NCI-H524 treated with DMSO at 0.1 percent for 48 hours (cell line): ENCODE measurements around the gene CXCL3.

Experiments used
- DNase-seq: peaks from one replicate; lab custom pipeline; 2025; lab: John Stamatoyannopoulos, UW

Gene CXCL3

GRCh38 chr4:74014332-74014731, 24.2 kb downstream of the CXCL3 start:
- no peak for DNase-seq

GRCh38 chr4:74013264-74013663, 25.2 kb downstream of the CXCL3 start:
- DNase-seq, result no peak

DNA sequence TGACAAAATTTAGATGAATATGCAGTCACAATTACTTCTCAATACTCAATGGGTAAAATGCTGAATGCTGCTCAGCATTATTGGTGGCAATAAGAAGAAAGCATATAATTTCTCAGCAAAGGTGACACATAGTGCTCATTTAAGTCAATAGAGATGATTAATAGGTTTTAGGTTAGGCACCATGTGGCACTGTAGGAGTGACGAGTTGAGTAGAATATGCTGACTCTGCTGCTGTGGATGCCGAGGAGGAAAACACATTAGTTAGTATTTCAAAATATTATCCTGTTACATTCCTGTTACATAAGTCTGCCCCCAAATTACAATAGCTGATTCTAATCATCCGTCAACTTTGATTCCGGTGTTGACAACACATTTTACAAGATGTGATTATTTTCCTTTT, 26.4 kb downstream of the CXCL3 start:
- DNase-seq, result no peak

DNA sequence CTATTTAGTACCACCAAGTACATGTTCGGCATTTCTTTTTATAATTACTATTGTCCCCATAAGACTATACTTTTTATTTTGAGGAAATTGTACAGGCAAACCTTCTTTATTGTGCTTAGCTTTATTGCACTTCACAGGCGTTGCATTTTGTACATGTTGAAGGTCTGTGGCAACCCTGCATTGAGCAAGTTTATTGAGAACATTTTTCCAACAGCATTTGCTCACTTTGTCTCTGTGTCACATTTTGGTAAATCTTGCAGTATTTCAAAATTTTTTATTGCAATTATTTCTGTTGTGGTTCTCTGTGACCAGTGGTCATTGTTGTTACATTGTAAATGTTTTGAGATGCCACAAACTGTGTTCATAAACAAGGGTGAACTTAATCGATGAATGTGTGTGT, 29.2 kb downstream of the CXCL3 start:
- no peak for DNase-seq

GRCh38 chr4:74006009-74006476, 32.4 kb downstream of the CXCL3 start:
- DNase-seq, result no peak

GRCh38 chr4:74005528-74005927, 33.0 kb downstream of the CXCL3 start:
- no peak for DNase-seq

DNA sequence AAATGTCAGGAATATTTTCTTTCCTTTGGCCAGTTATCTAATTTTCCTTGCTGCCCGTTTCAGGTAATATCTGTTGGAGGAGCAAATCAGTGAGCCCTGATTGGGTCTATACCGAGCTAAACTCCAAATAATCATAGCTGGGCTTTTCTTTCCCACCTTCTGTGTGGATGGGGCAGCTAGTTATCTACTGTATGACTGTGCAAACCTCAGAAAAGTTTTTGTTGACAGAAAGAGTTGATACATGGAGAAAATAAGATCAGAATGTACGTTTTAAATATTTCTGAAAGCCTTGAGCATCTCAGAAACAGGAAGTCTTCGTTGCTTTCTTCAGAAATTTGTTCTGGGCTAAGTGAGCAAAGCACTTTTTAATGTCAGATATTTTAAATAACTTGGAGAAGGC, 33.8 kb downstream of the CXCL3 start:
- DNase-seq, result no peak

- no peak for DNase-seq
These were observed 38.2 kb downstream of the CXCL3 start for GRCh38 chr4:74000301-74000700.

DNA sequence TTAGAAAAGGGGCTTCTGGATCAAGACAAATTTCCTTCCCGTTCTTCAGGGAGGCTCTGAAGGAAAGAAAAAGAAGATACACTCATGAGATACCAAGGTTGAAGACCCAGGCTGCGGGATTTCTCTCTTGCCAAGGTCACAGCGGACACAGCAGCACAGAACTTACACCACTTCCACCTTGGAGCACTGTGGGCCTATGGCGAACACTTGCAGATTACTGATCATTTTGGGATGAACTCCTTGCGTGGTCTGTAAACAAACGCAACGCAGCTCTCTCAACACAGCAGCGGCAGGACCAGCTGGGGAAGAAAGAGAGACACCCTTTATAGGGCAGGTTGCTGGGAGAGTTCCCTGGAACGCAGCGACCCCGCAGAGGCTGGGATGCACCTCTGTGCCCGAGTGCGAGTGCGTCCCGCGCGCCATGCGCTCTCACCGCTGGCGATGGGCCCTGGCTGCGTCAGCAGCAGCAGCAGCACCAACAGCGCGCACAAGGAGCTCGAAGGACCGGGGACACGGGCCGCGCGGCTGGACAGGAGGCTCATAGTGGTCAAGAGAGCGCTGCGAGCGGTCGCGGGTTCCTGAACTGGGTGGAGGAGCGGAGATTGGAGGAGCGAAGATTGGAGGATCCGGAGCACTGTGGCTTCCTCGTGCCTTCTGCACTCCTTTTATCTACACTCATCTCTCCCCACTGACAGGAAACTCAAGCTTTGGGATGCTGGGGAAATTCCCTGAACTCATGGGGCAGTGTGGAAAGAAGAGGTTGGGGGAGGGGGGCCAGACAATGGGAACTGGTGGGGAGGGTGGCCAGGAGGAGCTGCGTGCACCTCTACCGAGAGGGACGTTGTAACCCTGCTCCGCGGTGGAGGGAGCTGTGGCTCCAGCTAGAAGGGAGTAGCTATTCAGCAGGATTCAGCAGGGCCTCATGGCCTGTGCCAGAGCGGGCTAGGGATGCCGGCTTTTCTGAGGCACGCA, 40.2 kb downstream of the CXCL3 start, which contains the start of gene CXCL5:
Gene CXCL5 (minus strand): TSS at position 638 of the 972 bp plus-strand sequence. CDS start 96 bp downstream, at position 542.
- DNase-seq, result no peak

- no peak for DNase-seq
These were observed 46.4 kb downstream of the CXCL3 start for GRCh38 chr4:73992050-73992449.

DNA sequence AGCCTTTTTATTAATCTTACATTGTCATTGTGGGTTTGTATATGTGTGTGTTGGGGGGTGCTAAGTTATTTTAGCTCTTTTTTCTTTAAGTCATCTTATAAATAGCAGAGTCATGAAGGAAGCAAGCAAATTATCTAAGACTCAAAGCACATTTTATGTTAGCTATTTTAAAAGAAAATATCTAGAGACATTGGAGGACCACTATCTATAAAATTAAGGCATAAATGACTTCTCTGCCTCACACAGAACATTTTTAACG, 46.8 kb downstream of the CXCL3 start:
- DNase-seq, result no peak

DNA sequence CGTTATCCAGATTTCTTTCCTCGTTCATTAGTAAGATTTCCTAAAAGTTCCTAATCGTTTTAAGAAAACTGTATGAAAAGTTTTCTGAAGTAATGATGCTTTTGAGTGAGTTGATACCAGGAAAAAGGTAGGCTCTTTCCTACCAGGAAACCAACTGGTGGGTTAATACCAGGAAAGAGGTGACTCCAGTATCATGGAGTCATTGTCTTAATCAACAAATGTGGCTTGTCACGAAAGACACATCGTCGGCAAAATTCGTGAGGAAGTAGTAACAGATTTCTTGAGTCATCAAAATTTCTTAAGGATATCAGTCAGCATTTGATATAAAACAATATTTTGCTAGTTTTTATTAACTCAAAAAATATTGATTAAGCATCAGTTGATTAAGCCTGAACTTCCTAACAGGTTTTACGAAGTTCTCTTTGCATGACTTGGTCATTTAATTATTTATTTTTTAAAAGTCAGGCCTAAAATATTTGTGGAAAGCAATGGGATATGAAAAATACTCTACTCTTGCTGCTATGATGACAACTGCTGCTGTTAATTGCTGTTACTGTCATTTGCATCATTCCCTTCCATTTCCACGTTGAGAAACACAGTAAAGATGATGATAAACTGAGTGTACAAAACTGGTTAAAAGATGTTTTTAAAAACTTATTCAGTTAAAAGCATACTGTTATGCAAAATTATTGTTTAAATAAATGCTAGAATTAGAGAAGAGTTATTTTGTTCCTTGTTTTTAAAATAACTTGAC, 47.3 kb downstream of the CXCL3 start:
- no peak for DNase-seq

- DNase-seq, result no peak
These were observed 48.6 kb downstream of the CXCL3 start for GRCh38 chr4:73989928-73990327.

DNA sequence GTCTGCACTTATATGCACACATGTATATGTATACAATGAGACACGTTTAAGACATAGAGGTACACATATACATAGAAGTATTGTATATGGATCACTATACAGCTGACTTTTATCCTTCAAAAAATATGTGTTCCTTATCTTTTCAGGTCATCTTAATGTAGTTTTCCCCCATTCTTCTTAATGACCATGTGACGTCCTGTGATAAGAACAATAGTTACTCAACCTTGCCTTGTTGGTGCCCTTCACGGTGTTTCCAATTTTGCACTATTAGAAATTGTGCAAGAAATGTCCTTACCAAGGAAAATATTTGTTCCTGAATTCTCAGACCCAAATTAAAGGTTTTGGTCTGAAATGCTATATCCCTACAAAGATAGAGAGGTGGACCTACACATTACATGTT, 49.5 kb downstream of the CXCL3 start:
- no peak for DNase-seq

DNA sequence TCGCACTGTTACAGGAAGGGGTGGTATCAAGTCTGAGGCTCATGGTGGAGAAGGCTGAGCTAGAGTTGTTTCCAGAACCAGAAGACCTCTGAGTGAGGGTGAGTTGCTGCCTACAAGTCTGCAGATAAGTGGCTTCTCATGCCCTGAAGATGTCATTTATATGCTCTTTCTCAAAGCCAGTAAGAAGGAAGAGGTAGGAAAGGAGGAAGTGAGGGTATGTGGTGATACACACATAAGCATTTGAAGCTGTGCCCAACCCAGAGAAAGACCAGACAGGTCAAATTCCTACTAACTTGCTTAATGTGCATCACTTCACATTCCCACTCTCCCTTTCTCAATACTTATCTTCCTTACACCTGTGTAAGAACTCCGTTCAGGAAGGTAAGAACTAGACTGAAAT, 50.4 kb downstream of the CXCL3 start, which contains the start of gene PPBP:
Gene PPBP (minus strand): TSS at position 130 of the 400 bp plus-strand sequence. CDS start 87 bp downstream, at position 43.
- DNase-seq, result no peak
